ENCODE results near the gene IMPG2. TPM values are rescaled to one million over a fixed set of nuclear protein-coding genes. Genes with fewer than 3 reads are reported as not detected.

The IMPG2 gene
- total and polyA plus RNA-seq, 9 donors, result 0.06 to 8.7 (median 0.38) TPM

- H3K4me1 ChIP-seq (ENCODE audit: insufficient read depth), result peaks cover 1% of the 10 kb centered on the region
- H3K9me3 ChIP-seq, result no peaks in the 10 kb centered on the region
- no peak for DNase-seq
- no peaks in the 10 kb centered on the region for H3K36me3 ChIP-seq
- intact Hi-C loops (cut with DNase I), result no loop called here
- no peaks in the 10 kb centered on the region for H3K27me3 ChIP-seq
- WGBS, 3 donors, result 92 to 98% (median 95%) methylated on average over 3 of the region's 3 CpGs
- TF ChIP-seq POLR2A (IDR thresholded peaks at IDR 0.05) (no peak), EP300 (IDR thresholded peaks at IDR 0.05) (no peak), CTCF (IDR thresholded peaks at IDR 0.05) (no peak)
- no peak overlapping the region for H3K27ac ChIP-seq
- no peak overlapping the region for H3K4me3 ChIP-seq
Observed at GRCh38 chr3:101193957-101194356, 126.4 kb downstream of the IMPG2 start.

- TF ChIP-seq EP300 (IDR thresholded peaks at IDR 0.05) (no peak), POLR2A (IDR thresholded peaks at IDR 0.05) (no peak), CTCF (IDR thresholded peaks at IDR 0.05) (no peak)
- no peak overlapping the region for H3K4me3 ChIP-seq
- no peak for DNase-seq
- H3K36me3 ChIP-seq, result no peaks in the 10 kb centered on the region
- 92 to 97% (median 97%) methylated on average over 2 of the region's 2 CpGs for WGBS, 3 donors
- H3K27ac ChIP-seq, result no peak overlapping the region
- peaks cover 1% of the 10 kb centered on the region for H3K4me1 ChIP-seq (ENCODE audit: insufficient read depth)
- intact Hi-C loops (cut with DNase I), result no loop called here
- H3K9me3 ChIP-seq, result no peaks in the 10 kb centered on the region
- no peaks in the 10 kb centered on the region for H3K27me3 ChIP-seq
Observed at GRCh38 chr3:101189796-101190195, 130.6 kb downstream of the IMPG2 start.

GRCh38 chr3:101189176-101189575 is 131.2 kb downstream of the IMPG2 start:
- Histone ChIP-seq H3K4me3 (no peak overlapping the region), H3K4me1 (ENCODE audit: insufficient read depth) (peaks cover 1% of the 10 kb centered on the region), H3K36me3 (no peaks in the 10 kb centered on the region), H3K27me3 (no peaks in the 10 kb centered on the region), H3K27ac (no peak overlapping the region), H3K9me3 (no peaks in the 10 kb centered on the region)
- no peak for DNase-seq
- TF ChIP-seq POLR2A (IDR thresholded peaks at IDR 0.05) (no peak), CTCF (IDR thresholded peaks at IDR 0.05) (no peak), EP300 (IDR thresholded peaks at IDR 0.05) (no peak)
- 86 to 96% (median 93%) methylated on average over 2 of the region's 2 CpGs for WGBS, 3 donors
- intact Hi-C loops (cut with DNase I), result no loop called here

- TF ChIP-seq CTCF (IDR thresholded peaks at IDR 0.05), result no peak
- no peak overlapping the region for H3K4me3 ChIP-seq
- 93 to 95% (median 94%) methylated on average over 4 of the region's 4 CpGs for WGBS, 3 donors
Observed at GRCh38 chr3:101185341-101185740, 135.0 kb downstream of the IMPG2 start.

GRCh38 chr3:101184111-101184510 is 136.3 kb downstream of the IMPG2 start:
- no peak for TF ChIP-seq POLR2A (IDR thresholded peaks at IDR 0.05)
- no peaks in the 10 kb centered on the region for H3K9me3 ChIP-seq
- DNase-seq, result no peak
- no peaks in the 10 kb centered on the region for H3K4me1 ChIP-seq (ENCODE audit: insufficient read depth)
- H3K36me3 ChIP-seq, result no peaks in the 10 kb centered on the region
- no peaks in the 10 kb centered on the region for H3K27me3 ChIP-seq
- H3K27ac ChIP-seq, result no peak overlapping the region
- no peak overlapping the region for H3K4me3 ChIP-seq
- intact Hi-C loops (cut with DNase I), result no loop called here

More at GRCh38 chr3:101185341-101185740, 135.0 kb downstream of the IMPG2 start:
- intact Hi-C loops (cut with DNase I), result no loop called here
- Histone ChIP-seq H3K27me3 (no peaks in the 10 kb centered on the region), H3K36me3 (no peaks in the 10 kb centered on the region), H3K9me3 (no peaks in the 10 kb centered on the region), H3K27ac (no peak overlapping the region), H3K4me1 (ENCODE audit: insufficient read depth) (no peaks in the 10 kb centered on the region)
- no peak for DNase-seq

Data from ovary (tissue), 9 donors.